LNCaP clone FGC (cell line): ENCODE data around the gene HTR5A.
"Not testable (repeated sequence)": the region's sequence is repeated elsewhere in the genome, so short reads cannot be mapped to it uniquely, and the experiment has no call there.

ENCODE experiments used
- DNase-seq: peaks from one replicate; pipeline ENCODE4 v3.0.0-alpha.2; 2011; ENCODE audit warnings: low read depth
- H3K4me3 ChIP-seq: 2 replicates; pipeline ENCODE4 v1.5.1; 2011; ENCODE audit warnings: mild to moderate bottlenecking, low read depth, low read length, control low read depth
- CTCF ChIP-seq: IDR thresholded peaks from 2 replicates; pipeline ENCODE4 v1.5.1; 2012; ENCODE audit warnings: mild to moderate bottlenecking; ENCODE audit not compliant: control insufficient read depth, insufficient read depth; ENCODE audit errors: extremely low read depth

Gene HTR5A

GRCh38 chr7:155069992-155070751 is at the start of gene HTR5A:
Gene HTR5A (plus strand): TSS chr7:155070324. CDS start chr7:155070900, 576 bp downstream.
- peak within 1 kb of the TSS; percentile 28 for H3K4me3 ChIP-seq
- peak; percentile 65 for DNase-seq
- TF ChIP-seq CTCF, result peak; percentile 21; the same call in 1 of the 2 replicates

- TF ChIP-seq CTCF, result no peak
- no peak overlapping the region for H3K4me3 ChIP-seq
- DNase-seq, result no peak
These were observed 49.1 kb upstream of the HTR5A start for GRCh38 chr7:155020996-155021395.

GRCh38 chr7:155021699-155022145 is 48.4 kb upstream of the HTR5A start:
- no peak for TF ChIP-seq CTCF
- no peak overlapping the region for H3K4me3 ChIP-seq
- DNase-seq, result no peak

- DNase-seq, result no peak
- no peak overlapping the region for H3K4me3 ChIP-seq
- no peak for TF ChIP-seq CTCF
These were observed 42.2 kb upstream of the HTR5A start for GRCh38 chr7:155027879-155028278.

DNA sequence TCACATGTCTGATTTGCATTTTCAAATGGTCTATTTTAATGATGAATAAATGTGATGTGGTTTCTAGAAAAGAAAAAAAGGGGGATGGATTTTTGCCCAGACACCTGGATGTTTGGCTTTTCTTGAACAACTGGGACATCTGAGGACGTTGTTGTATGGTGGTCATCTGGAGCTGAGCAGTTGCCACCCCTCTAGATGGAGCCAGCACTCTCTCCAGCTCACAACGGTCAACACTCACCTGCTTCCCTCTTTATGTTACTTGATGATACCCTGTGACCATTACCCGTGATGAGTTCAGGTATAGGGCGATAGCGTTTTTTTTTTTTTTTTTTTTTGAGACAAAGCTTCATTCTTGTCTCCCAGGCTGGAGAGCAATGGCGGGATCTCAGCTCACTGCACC is 37.1 kb upstream of the HTR5A start:
- DNase-seq, result no peak
- TF ChIP-seq CTCF, result peak; percentile 25; the same call in 1 of the 2 replicates
- no peak overlapping the region for H3K4me3 ChIP-seq

DNA sequence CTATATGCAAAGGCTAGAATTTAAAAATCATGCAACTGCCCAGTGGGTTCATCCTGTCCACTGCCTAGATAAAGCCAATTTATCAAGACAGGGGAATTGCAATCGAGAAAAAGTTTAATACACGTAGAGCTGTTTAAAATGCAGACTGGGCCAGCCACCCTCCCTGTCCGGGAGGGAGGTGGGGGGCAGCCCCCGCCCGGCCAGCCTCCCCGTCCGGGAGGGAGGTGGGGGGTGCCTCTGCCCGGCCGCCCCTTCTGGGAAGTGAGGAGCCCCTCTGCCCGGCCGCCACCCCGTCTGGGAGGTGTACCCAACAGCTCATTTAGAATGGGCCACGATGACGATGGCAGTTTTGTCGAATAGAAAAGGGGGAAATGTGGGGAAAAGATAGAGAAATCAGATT is 35.6 kb upstream of the HTR5A start:
- DNase-seq, H3K4me3 ChIP-seq: not testable (repeated sequence)

GRCh38 chr7:155038335-155038734 is 31.8 kb upstream of the HTR5A start:
- no peak overlapping the region for H3K4me3 ChIP-seq
- DNase-seq, result no peak
- no peak for TF ChIP-seq CTCF
